Measurements from ENCODE around the gene BABAM2.
A peak's percentile ranks its signal among the peaks of the same experiment; 100 is the strongest.

Gene BABAM2

GRCh38 chr2:28084564-28084963, 194.0 kb downstream of the BABAM2 start:
- DNase-seq (ENCODE audit: low read depth) = peak; percentile 59
- H3K4me3 ChIP-seq (ENCODE audit: control insufficient read depth, low read depth, low read length) = no peak overlapping the region
- TF ChIP-seq CTCF (conservative IDR thresholded peaks at IDR 0.05; ENCODE audit: control insufficient read depth, insufficient read depth, low read depth, low read length) = no peak

GRCh38 chr2:28085201-28085600, 194.7 kb downstream of the BABAM2 start:
- TF ChIP-seq CTCF (conservative IDR thresholded peaks at IDR 0.05; ENCODE audit: control insufficient read depth, insufficient read depth, low read depth, low read length) = no peak
- DNase-seq (ENCODE audit: low read depth) = no peak
- no peak overlapping the region for H3K4me3 ChIP-seq (ENCODE audit: control insufficient read depth, low read depth, low read length)

- no peak for DNase-seq (ENCODE audit: low read depth)
- TF ChIP-seq CTCF (conservative IDR thresholded peaks at IDR 0.05; ENCODE audit: control insufficient read depth, insufficient read depth, low read depth, low read length) = no peak
Observed at GRCh38 chr2:28086611-28087010, 196.1 kb downstream of the BABAM2 start.

GRCh38 chr2:28088970-28089369, 198.4 kb downstream of the BABAM2 start:
- no peak for TF ChIP-seq CTCF (conservative IDR thresholded peaks at IDR 0.05; ENCODE audit: control insufficient read depth, insufficient read depth, low read depth, low read length)
- peak; percentile 63 for DNase-seq (ENCODE audit: low read depth)
- H3K4me3 ChIP-seq (ENCODE audit: control insufficient read depth, low read depth, low read length) = no peak overlapping the region

More at GRCh38 chr2:28086611-28087010, 196.1 kb downstream of the BABAM2 start:
- no peak overlapping the region for H3K4me3 ChIP-seq (ENCODE audit: control insufficient read depth, low read depth, low read length)

GRCh38 chr2:28089486-28089885, 199.0 kb downstream of the BABAM2 start:
- no peak overlapping the region for H3K4me3 ChIP-seq (ENCODE audit: control insufficient read depth, low read depth, low read length)
- no peak for DNase-seq (ENCODE audit: low read depth)
- TF ChIP-seq CTCF (conservative IDR thresholded peaks at IDR 0.05; ENCODE audit: control insufficient read depth, insufficient read depth, low read depth, low read length) = no peak

GRCh38 chr2:28093308-28093707, 202.8 kb downstream of the BABAM2 start:
- no peak for DNase-seq (ENCODE audit: low read depth)
- H3K4me3 ChIP-seq (ENCODE audit: control insufficient read depth, low read depth, low read length) = no peak overlapping the region
- no peak for TF ChIP-seq CTCF (conservative IDR thresholded peaks at IDR 0.05; ENCODE audit: control insufficient read depth, insufficient read depth, low read depth, low read length)

- H3K4me3 ChIP-seq (ENCODE audit: control insufficient read depth, low read depth, low read length) = no peak overlapping the region
- TF ChIP-seq CTCF (conservative IDR thresholded peaks at IDR 0.05; ENCODE audit: control insufficient read depth, insufficient read depth, low read depth, low read length) = no peak
- DNase-seq (ENCODE audit: low read depth) = no peak
Observed at GRCh38 chr2:28093768-28094167, 203.2 kb downstream of the BABAM2 start.
